Endothelial cell of umbilical vein (primary cell): Measurements from ENCODE around the gene SUMF1. TPM values are rescaled to one million over a fixed set of nuclear protein-coding genes. Genes with fewer than 3 reads are reported as not detected.
A peak's percentile ranks its signal among the peaks of the same experiment; 100 is the strongest.

Experiments
- BruUV-seq: library from RNA; stranded (reverse); fragments of 400-500 nt; replicated peaks from 2 replicates; lab custom pipeline; 2021; lab: Mats Ljungman, UMichigan
- CTCF ChIA-PET: fragments of 300-600, 350-600 bp; sonication (Branson Sonifier 250); formaldehyde crosslinking; loops from one replicate; lab custom pipeline; 2021; ENCODE audit warnings: antibody characterized with exemption, inconsistent platforms; lab: Charles Lee
- POLR2A ChIA-PET: fragments of 300-600, 350-600 bp; sonication (Branson Sonifier 250); formaldehyde crosslinking; loops from one replicate; lab custom pipeline; 2021; ENCODE audit warnings: antibody characterized with exemption, inconsistent platforms; lab: Charles Lee
- DNase-seq: peaks from one replicate; pipeline ENCODE4 v3.0.0-alpha.2; 2011; ENCODE audit warnings: low read depth, low spot score
- FAIRE-seq: peaks from 2 replicates; lab custom pipeline; 2011; peaks lifted over from hg19 to GRCh38; lab: Jason Lieb, UNC
- H2AFZ ChIP-seq: 2 replicates; pipeline ENCODE4 v1.6.0; 2012; ENCODE audit warnings: low read depth, low read length, control low read depth, inconsistent platforms
- H3K27ac ChIP-seq: 2 replicates; pipeline ENCODE4 v1.5.1; 2011; ENCODE audit warnings: low read depth, mild to moderate bottlenecking, control low read depth, low read length, moderate library complexity; ENCODE audit not compliant: insufficient read depth
- H3K27me3 ChIP-seq, 2 experiments: 2 replicates each; pipeline versions ENCODE4 v1.6.0 to v1.6.1; 2011; ENCODE audit warnings: low read length in 2 of 2, mixed read lengths in 1 of 2; ENCODE audit not compliant: control insufficient read depth in 2 of 2, insufficient read depth in 2 of 2
- H3K36me3 ChIP-seq, 2 experiments: 2 replicates in 1 of 2; 3 replicates in 1 of 2; pipeline ENCODE4 v1.5.1; 2011; ENCODE audit warnings: low read length in 2 of 2, mild to moderate bottlenecking in 1 of 2, moderate library complexity in 1 of 2; ENCODE audit not compliant: control insufficient read depth in 2 of 2, insufficient read depth in 2 of 2; ENCODE audit errors: extremely low read depth in 1 of 2
- H3K4me1 ChIP-seq: 3 replicates; pipeline ENCODE4 v1.5.1; 2011; ENCODE audit warnings: mild to moderate bottlenecking, low read length; ENCODE audit not compliant: control insufficient read depth, insufficient read depth; ENCODE audit errors: extremely low read depth
- H3K4me2 ChIP-seq: 2 replicates; pipeline ENCODE4 v1.6.1; 2011; ENCODE audit warnings: low read length, control low read depth, mixed read lengths; ENCODE audit not compliant: insufficient read depth
- H3K4me3 ChIP-seq, 3 experiments: fragments of 200-600 bp in 1 of 3; sonication (generic), shearing (Covaris generic) in 1 of 3; replicated peaks in 1 of 3; 2 replicates each; pipeline ENCODE4 v1.5.1; 2011 to 2016; ENCODE audit warnings: control low read depth in 3 of 3, low read length in 3 of 3, mild to moderate bottlenecking in 2 of 3, inconsistent platforms in 1 of 3, low read depth in 1 of 3, moderate library complexity in 1 of 3; ENCODE audit not compliant: insufficient read depth in 1 of 3
- H3K79me2 ChIP-seq: 2 replicates; pipeline ENCODE4 v1.6.0; 2012; ENCODE audit warnings: low read length, inconsistent platforms; ENCODE audit not compliant: control insufficient read depth, insufficient read depth
- H3K9ac ChIP-seq: replicated peaks from 2 replicates; pipeline ENCODE3; 2011; ENCODE audit warnings: low read length, control low read depth; ENCODE audit not compliant: insufficient read depth; ENCODE audit errors: extremely low read depth
- H3K9me1 ChIP-seq: replicated peaks from 3 replicates; pipeline ENCODE4 v1.6.0; 2011; ENCODE audit warnings: mild to moderate bottlenecking, low read length; ENCODE audit not compliant: control insufficient read depth, insufficient read depth; ENCODE audit errors: extremely low read depth
- H3K9me3 ChIP-seq: replicated peaks from 2 replicates; pipeline ENCODE4 v1.5.1; 2012; ENCODE audit warnings: low read length, inconsistent platforms; ENCODE audit not compliant: control insufficient read depth, insufficient read depth
- H4K20me1 ChIP-seq: replicated peaks from 2 replicates; pipeline ENCODE3; 2011; ENCODE audit warnings: mild to moderate bottlenecking, low read length; ENCODE audit not compliant: control insufficient read depth, insufficient read depth; ENCODE audit errors: extremely low read depth
- EZH2 ChIP-seq: IDR thresholded peaks from 2 replicates; pipeline ENCODE4 v1.6.1; 2012; ENCODE audit warnings: borderline replicate concordance, low read depth, mild to moderate bottlenecking, moderate library complexity, low read length, inconsistent platforms; ENCODE audit not compliant: severe bottlenecking
- FOS ChIP-seq: IDR thresholded peaks from 2 replicates; pipeline ENCODE4 v1.6.1; 2011; ENCODE audit warnings: mild to moderate bottlenecking, low read length, moderate library complexity, borderline replicate concordance; ENCODE audit not compliant: insufficient read depth
- GATA2 ChIP-seq: IDR thresholded peaks from 2 replicates; pipeline ENCODE4 v1.7.0; 2011; ENCODE audit warnings: low read depth, mild to moderate bottlenecking, moderate library complexity, mixed read lengths, low read length; ENCODE audit not compliant: insufficient read length, insufficient read depth
- JUN ChIP-seq: IDR thresholded peaks from 2 replicates; pipeline ENCODE4 v1.6.1; 2011; ENCODE audit warnings: borderline replicate concordance, low read depth; ENCODE audit not compliant: insufficient read length, insufficient read depth
- MYC ChIP-seq: IDR thresholded peaks from one replicate; pipeline ENCODE4 v1.6.1; 2011; ENCODE audit warnings: mild to moderate bottlenecking, low read depth, low read length
- POLR2A ChIP-seq: IDR thresholded peaks from 2 replicates; pipeline ENCODE4 v1.6.1; 2012; ENCODE audit warnings: low read depth, mild to moderate bottlenecking, control low read depth, low read length
- POLR2AphosphoS5 ChIP-seq: IDR thresholded peaks from 2 replicates; pipeline ENCODE4 v1.6.1; 2012; ENCODE audit warnings: low read depth, mild to moderate bottlenecking, control low read depth, low read length, moderate library complexity; ENCODE audit not compliant: insufficient read depth
- dilution Hi-C: fragments of 300-500 bp; cut with MboI; formaldehyde crosslinking; loops from one replicate; pipeline ENCODE4 v1.15.0; 2019; ENCODE audit warnings: low sequenced_read_pairs; ENCODE audit not compliant: extremely low pct_ligation_motif_present
- intact Hi-C: fragments of 100-400 bp; cut with micrococcal nuclease; formaldehyde crosslinking; loops from one replicate; pipeline ENCODE4 v1.10.0; 2022
- polyA plus RNA-seq, 4 experiments: library from polyadenylated mRNA; depleted of rRNA in 3 of 4; stranded (reverse) in 3 of 4; unstranded in 1 of 4; fragments of >200 nt; gene quantifications; 2 replicates each; pipeline versions ENCODE4 v1.2.1 to v1.2.3, GENCODE V29; 2011 to 2012; ENCODE audit warnings: missing spikeins in 1 of 4
- total RNA-seq: library from RNA; stranded (reverse); gene quantifications from 2 replicates; pipeline ENCODE4 v1.2.3, GENCODE V29; 2021
- TF ChIP-seq, protein P1 (sequence below): IDR thresholded peaks from 2 replicates; pipeline ENCODE4 v1.6.1; 2011; ENCODE audit not compliant: insufficient read depth, insufficient read length
- TF ChIP-seq, protein P2 (sequence below), 2 donors: IDR thresholded peaks; 1 replicate in 1 of 2; 2 replicates in 1 of 2; pipeline ENCODE4 v1.5.1; 2011; ENCODE audit warnings: low read length in 2 of 2, mild to moderate bottlenecking in 2 of 2, moderate library complexity in 2 of 2, control low read depth in 1 of 2, inconsistent platforms in 1 of 2, low read depth in 1 of 2; ENCODE audit not compliant: insufficient read depth in 1 of 2; ENCODE audit errors: extremely low read depth in 1 of 2

The SUMF1 gene
- total and polyA plus RNA-seq, 2 donors (not counting 3 experiments of a cell fraction or from before 2014, with no cell fraction given): 31.5 to 46.8 TPM

- H3K4me3 ChIP-seq: no peak overlapping the region
- intact Hi-C loops (loop anchor here (1.0 kb wide), 1 partner anchor 137 kb away; no protein-coding TSS in a partner anchor), dilution Hi-C loops (no loop called here)
- H3K4me1 ChIP-seq: peaks cover 19% of the 10 kb centered on the region
- H3K27ac ChIP-seq: peak overlapping the region; percentile 16
- H4K20me1 ChIP-seq: no peaks in the 10 kb centered on the region
- no peaks in the 10 kb centered on the region for H3K9me3 ChIP-seq
- H3K79me2 ChIP-seq: no peaks in the 10 kb centered on the region
- no peak for TF ChIP-seq EZH2
- no peak for TF ChIP-seq POLR2A
- TF ChIP-seq GATA2: peak; percentile 93
- TF ChIP-seq, protein P1, sequence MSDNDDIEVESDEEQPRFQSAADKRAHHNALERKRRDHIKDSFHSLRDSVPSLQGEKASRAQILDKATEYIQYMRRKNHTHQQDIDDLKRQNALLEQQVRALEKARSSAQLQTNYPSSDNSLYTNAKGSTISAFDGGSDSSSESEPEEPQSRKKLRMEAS: no peak
- TF ChIP-seq, protein P2, sequence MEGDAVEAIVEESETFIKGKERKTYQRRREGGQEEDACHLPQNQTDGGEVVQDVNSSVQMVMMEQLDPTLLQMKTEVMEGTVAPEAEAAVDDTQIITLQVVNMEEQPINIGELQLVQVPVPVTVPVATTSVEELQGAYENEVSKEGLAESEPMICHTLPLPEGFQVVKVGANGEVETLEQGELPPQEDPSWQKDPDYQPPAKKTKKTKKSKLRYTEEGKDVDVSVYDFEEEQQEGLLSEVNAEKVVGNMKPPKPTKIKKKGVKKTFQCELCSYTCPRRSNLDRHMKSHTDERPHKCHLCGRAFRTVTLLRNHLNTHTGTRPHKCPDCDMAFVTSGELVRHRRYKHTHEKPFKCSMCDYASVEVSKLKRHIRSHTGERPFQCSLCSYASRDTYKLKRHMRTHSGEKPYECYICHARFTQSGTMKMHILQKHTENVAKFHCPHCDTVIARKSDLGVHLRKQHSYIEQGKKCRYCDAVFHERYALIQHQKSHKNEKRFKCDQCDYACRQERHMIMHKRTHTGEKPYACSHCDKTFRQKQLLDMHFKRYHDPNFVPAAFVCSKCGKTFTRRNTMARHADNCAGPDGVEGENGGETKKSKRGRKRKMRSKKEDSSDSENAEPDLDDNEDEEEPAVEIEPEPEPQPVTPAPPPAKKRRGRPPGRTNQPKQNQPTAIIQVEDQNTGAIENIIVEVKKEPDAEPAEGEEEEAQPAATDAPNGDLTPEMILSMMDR (IDR thresholded peaks at IDR 0.05; ENCODE audit: extremely low read depth in 1 of 2, insufficient read depth in 1 of 2, low read depth in 1 of 2, low read length in 2 of 2): no peak
- peak; percentile 52 for TF ChIP-seq FOS
- no peak for TF ChIP-seq JUN
- TF ChIP-seq POLR2AphosphoS5: no peak
- no peak for TF ChIP-seq MYC
- no TSS peak for BruUV-seq
- DNase-seq (peak; percentile 79), FAIRE-seq (peak; percentile 55)
- peak overlapping the region; percentile 56 for H3K4me2 ChIP-seq
- no peak overlapping the region for H2AFZ ChIP-seq
- H3K27me3 ChIP-seq: no peaks in the 10 kb centered on the region
- H3K9ac ChIP-seq: no peak overlapping the region
- no peaks in the 10 kb centered on the region for H3K36me3 ChIP-seq
- H3K9me1 ChIP-seq: no peaks in the 10 kb centered on the region
- ChIA-PET POLR2A (no interaction called here), CTCF (interaction anchor here (0.8 to 8.1 kb wide), 2 partner anchors 114 to 277 kb away, joined by 3 to 348 read pairs; no protein-coding TSS in a partner anchor)
These were observed 111.5 kb downstream of the SUMF1 start for GRCh38 chr3:4355401-4356219.
